CD1c-positive myeloid dendritic cell (primary cell): ENCODE data around the gene HEXIM1.
A peak's percentile ranks its signal among the peaks of the same experiment; 100 is the strongest.

ENCODE experiments used
- DNase-seq: peaks from one replicate; pipeline ENCODE4 v3.0.0-alpha.2; 2016; ENCODE audit errors: extremely low spot score

HEXIM1 gene, protein sequence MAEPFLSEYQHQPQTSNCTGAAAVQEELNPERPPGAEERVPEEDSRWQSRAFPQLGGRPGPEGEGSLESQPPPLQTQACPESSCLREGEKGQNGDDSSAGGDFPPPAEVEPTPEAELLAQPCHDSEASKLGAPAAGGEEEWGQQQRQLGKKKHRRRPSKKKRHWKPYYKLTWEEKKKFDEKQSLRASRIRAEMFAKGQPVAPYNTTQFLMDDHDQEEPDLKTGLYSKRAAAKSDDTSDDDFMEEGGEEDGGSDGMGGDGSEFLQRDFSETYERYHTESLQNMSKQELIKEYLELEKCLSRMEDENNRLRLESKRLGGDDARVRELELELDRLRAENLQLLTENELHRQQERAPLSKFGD

GRCh38 chr17:45148183-45149036, at the start of gene HEXIM1:
TSS of gene HEXIM1 (plus strand) at chr17:45148475. CDS start at chr17:45149191, 716 bp downstream.
- DNase-seq, result peak; percentile 100

DNA sequence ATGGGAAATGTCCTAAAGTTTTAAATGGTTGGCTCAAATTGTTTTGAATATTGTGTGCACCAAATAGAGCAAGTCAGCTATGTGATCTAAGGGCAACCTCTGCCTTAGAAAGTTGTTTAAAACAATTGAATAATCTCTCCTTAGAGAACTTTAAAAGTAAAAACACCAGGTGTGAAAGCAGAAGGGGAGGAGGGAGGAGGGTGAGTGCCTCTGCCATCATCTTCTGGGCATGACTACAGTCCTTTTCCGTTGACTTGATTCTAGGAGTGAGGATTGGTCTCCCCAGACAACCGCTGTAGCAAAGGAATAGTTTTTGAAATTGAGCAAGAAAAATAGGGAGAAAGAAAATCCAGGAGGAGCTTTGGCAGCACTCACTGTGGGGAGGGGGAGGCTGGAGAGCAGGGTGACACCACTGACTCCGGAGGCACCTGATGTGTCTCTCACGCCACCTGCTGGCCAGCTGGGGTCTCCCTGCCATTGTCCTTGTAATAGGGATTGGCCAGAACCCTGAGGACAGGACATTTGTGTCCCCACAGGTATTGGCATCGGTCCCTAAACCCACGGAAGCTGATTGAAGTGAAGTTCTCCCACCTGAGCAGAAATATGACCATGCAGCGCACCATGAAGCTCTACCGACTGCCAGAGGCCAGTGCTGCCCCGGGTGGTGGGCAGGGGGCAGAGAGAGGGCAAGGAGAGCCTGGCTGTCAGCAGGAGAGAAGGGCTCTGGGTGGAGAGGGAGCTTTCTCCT, 49.2 kb upstream of the HEXIM1 start:
- peak; percentile 68 for DNase-seq

DNA sequence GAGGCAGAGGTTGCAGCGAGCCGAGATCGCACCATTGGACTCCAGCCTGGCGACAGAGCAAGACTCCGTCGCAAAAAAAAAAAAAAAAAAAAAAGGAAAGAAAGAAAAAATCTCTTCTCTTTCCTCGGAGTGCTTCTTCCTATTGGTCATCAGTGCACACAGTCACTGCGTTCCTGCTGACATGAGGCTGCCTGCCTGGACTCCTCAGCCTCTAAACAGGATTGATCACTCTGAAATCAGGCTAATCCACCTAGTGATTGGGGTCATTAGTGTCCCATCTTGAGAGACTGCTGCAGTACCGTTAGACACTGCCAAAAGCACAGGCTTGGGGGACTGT, 46.8 kb upstream of the HEXIM1 start:
- DNase-seq, result no peak

- no peak for DNase-seq
Observed at GRCh38 chr17:45101883-45102811, 46.1 kb upstream of the HEXIM1 start.

DNA sequence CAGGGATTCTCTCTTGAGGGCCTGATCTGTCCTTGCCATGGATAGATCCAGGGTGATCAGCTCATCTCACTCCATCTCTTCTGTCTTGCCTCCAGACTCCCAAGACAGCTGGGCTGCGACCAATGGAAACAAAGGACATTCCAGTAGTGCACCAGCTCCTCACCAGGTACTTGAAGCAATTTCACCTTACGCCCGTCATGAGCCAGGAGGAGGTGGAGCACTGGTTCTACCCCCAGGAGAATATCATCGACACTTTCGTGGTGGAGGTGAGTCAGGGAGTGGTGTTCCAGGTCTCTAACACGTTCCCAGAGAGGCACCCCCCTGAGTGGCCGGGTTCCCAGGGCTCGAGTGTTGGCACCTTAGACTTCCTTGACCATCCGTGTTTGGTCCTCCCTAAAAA, 45.4 kb upstream of the HEXIM1 start:
- no peak for DNase-seq

DNA sequence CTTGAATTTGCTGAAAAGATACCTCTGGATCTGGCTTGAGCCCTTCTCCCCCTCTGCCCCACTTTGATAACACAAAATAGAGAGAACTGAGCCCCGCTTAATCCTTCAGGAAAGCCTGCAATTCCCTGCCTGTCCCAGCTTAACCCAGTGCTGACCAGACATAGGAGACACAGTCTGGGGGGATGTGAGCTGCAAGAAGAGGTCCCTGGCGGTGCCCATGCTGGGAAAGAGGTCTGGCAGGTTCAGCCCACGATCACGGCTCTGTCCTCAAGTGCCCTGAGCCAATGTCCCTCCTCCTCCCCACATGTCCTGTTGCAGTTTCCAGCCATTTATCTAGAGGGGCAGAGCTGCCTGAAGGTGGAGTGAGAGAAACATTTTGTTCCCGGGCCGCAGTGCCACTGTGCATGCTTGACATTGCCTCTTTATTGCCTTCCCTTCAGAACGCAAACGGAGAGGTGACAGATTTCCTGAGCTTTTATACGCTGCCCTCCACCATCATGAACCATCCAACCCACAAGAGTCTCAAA, 44.9 kb upstream of the HEXIM1 start:
- DNase-seq, result no peak

DNA sequence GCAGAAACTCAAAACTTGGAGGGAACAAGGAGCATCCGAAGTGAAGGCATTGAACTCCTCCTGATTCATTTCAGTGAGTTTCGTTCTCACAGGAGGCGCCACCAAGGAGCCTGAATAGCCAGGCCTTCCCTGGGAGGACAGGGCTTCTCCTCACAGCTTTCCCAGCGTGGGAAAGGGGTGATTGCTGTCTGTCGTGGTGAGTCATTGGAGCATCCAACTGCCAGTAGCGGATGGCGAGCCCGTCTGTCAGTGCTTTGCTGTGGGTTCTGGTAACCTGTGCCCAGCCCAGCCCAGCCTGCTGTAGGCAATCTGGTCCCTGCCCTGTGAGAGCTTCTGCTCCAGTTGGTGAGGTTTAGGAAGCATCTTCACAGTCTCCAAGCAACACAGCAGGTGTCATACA, 44.2 kb upstream of the HEXIM1 start:
- no peak for DNase-seq

DNA sequence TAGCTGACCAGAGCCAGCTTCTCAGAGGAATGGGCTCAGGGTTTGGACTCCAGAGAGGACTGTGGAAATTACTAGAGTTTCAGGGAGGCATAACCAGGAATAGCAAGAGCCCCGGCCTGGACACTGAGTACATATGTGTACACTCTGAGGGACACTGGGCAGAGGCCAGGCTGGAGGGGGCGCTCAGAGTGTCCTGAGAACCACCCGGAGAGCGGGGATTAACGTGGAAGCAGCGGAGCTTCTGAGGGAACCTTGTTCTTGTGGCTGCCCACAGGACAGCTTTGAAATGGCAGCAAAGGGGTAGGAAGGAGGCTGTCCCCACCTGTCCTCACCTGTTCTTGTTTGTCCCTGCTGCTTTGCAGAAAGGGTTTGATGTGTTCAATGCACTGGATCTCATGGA, 43.8 kb upstream of the HEXIM1 start:
- no peak for DNase-seq

DNA sequence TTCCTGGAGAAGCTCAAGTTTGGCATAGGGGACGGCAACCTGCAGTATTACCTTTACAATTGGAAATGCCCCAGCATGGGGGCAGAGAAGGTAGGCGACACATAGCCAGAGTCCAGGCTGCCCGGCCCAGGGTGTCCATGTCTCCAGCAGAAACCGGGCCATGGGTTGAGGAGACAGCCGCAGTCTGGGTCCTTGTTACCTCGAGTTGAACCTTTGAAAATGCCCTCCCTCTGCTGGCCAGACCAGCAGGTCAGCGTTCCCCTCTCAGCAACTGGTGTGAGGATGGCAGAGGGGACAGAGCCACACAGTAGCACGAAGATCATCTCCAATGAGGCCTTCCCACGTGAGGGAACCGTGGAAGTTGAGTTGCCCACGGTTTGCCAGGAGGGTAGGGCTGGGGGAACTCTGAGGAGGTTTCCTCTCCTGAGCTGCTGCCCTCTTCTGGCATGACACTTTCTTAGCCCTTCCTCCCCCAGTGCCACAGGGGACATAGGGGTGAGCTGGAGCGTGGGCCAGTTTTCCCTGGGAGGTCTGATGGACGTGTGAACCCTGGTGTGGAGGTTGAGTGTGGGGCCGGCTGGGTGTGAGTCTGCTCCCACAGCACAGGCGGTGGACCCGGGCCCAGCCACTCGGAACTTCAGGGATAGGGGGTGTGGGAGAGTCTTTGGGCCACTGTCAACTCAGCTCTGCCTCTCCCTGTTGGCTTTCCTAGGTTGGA, 43.2 kb upstream of the HEXIM1 start:
- no peak for DNase-seq

DNA sequence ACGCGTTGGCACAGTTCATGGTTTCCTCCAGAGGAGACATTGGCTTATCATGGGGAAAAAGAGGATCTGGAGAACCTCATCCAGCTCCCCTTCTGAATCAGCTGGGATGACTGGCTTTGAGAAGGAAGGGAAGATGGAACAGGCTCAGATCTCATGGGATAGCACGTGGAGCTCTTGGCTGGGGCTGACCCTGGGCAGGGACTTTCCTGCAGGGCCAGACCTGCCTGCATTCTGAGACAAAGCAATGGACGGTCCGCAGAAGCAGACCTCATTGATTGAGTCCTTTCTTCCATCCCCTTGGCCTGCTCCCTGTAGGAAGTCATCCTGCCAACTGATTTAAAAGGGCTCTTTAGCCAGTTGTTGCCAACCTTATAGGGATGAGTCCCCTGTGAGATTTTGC, 42.2 kb upstream of the HEXIM1 start:
- no peak for DNase-seq

- no peak for DNase-seq
Observed at GRCh38 chr17:45106582-45106981, 41.7 kb upstream of the HEXIM1 start.

GRCh38 chr17:45107293-45108010, 40.8 kb upstream of the HEXIM1 start:
- DNase-seq, result no peak

GRCh38 chr17:45108051-45108450, 40.2 kb upstream of the HEXIM1 start:
- no peak for DNase-seq

GRCh38 chr17:45108595-45109521, 39.4 kb upstream of the HEXIM1 start:
- DNase-seq, result no peak

GRCh38 chr17:45110676-45111611, 37.3 kb upstream of the HEXIM1 start:
- no peak for DNase-seq

DNA sequence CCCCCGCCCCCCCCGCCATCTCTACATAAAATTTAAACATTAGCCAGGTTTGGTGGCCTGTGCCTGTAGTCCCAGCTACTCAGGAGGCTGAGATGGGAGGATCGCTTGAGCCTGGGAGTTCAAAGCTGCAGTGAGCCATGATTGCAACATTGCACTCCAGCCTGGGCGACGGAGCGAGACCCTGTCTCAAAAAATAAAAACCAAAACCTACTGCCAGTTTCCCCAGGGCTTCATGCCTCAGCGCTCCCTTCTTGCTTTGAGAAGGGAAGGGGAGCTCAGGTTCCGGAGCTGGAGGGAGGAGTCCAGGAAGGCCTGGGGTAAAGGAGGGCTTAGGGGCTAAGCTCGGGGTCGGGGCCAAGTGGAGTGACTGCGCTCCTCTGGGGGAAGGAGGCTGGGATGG, 36.4 kb upstream of the HEXIM1 start:
- no peak for DNase-seq
